AG10803 (cell line): ENCODE results near the gene CACHD1.

Experiments used
- DNase-seq: peaks from one replicate; pipeline ENCODE4 v3.0.0; 2010; ENCODE audit warnings: low read depth
- H3K4me3 ChIP-seq: 2 replicates; pipeline ENCODE4 v1.5.1; 2011; ENCODE audit warnings: mild to moderate bottlenecking, low read length, control low read depth
- TF ChIP-seq, protein P1 (sequence below): conservative IDR thresholded peaks from 2 replicates; pipeline ENCODE4 v1.5.1; 2011; ENCODE audit warnings: mild to moderate bottlenecking, low read length, control low read depth, inconsistent platforms

The CACHD1 gene

DNA sequence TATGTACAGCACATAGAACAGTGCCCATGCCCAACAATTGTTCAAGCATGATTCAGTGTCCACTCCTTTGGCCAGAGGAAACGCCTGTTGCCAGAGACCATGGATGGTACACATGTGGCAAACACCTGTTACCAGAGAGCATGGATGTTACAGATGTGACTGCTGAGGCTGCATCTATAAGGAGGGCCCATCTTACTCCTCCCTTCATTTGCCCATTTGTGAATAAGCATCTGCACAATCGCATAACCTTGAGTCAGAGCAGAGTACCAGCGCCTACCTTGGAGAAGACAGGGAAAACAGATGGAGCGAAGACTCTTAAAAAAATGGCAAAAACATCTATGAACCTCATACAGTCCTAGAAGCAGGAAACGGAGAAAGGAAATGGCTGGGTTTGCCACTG is 36.6 kb upstream of the CACHD1 start:
- TF ChIP-seq, protein P1, sequence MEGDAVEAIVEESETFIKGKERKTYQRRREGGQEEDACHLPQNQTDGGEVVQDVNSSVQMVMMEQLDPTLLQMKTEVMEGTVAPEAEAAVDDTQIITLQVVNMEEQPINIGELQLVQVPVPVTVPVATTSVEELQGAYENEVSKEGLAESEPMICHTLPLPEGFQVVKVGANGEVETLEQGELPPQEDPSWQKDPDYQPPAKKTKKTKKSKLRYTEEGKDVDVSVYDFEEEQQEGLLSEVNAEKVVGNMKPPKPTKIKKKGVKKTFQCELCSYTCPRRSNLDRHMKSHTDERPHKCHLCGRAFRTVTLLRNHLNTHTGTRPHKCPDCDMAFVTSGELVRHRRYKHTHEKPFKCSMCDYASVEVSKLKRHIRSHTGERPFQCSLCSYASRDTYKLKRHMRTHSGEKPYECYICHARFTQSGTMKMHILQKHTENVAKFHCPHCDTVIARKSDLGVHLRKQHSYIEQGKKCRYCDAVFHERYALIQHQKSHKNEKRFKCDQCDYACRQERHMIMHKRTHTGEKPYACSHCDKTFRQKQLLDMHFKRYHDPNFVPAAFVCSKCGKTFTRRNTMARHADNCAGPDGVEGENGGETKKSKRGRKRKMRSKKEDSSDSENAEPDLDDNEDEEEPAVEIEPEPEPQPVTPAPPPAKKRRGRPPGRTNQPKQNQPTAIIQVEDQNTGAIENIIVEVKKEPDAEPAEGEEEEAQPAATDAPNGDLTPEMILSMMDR, result no peak
- no peak for DNase-seq
- no peak overlapping the region for H3K4me3 ChIP-seq

DNA sequence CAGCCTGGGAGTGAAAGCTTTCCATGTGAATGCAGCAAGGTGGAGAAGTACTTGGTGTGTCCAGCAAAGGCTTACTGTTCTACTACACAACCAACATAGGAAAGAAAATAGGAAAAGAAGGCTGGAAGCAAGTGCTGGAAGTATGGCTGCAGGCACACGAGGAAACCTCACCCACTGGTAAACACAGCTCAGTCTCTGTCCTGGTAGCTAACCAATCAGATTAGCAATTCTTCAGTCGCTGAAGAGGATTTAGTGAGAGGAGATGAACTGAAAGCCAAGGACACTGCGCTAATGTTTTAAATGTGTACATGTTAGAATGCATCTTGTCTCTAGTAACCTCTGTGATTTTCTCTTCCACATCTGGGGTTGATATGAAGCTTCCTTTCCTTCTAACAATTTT is 36.2 kb upstream of the CACHD1 start:
- H3K4me3 ChIP-seq, result no peak overlapping the region
- no peak for DNase-seq
- TF ChIP-seq, protein P1, result no peak

DNA sequence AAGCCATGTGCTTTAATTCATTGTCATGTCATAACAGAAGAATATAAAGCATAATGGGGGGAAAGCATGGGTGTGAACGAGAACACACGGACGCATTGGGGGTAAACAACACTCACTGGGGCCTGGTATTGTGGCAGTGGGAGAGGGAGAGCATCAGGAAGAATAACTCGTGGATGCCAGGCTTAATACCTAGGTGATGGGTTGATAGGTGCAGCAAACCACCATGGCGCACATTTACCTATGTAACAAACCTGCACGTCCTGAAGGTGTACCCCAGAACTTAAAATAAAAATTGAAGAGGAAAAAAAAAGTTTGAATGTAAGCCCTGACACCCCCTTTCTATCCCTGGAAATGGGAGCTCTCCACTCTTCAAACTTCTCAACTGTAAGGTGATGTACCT is 34.9 kb upstream of the CACHD1 start:
- no peak for DNase-seq
- TF ChIP-seq, protein P1, result no peak
- no peak overlapping the region for H3K4me3 ChIP-seq

DNA sequence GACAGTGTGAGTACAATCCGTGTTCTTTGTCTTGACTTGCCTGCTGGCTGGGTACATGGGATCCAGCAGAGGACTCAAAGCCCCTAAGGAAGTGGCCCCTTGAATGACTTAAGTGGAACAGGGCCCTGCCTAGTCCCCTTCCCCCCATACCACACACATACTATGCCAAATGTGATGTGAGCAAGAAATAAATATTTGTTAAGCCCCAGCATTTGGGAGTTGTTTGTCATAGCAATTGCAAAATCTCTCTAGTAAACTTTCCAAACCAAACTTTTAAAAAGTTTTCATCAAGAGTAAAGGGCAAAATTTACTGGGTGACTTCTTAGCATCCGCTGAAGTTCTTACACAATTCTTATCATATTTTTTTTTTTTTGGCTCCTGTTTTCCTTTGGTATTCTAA is 32.5 kb upstream of the CACHD1 start:
- DNase-seq, result peak; percentile 8
- H3K4me3 ChIP-seq, result no peak overlapping the region
- TF ChIP-seq, protein P1, result no peak

DNA sequence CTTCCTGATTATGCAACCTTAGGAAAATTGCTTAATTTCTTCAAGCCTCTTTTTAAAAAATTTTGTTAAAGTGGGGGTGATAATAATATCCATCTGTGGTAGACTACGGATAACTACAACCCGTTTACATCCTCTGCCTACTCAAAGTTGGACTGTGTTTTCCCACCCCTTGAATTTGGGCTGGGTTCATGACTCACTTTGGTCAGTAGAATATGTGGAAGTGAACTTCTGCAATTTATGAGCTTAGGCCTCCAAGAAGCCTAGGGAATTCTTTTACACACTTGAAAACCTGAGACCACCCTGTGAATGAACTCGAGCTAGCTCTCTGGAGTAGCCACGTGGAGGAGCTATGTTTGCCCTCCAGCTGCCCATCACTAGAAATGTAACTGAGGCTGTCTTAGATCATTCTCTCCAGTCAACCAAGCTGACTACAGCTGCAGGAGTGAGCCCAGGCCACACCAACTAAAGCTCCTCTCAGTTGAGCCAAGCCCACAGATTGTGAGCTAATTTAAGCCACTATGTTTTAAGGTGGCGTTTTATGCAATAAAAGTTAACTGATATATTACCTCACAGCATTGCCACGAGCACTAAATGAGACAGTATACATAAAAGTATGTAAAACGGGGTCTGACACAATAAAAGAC is 29.6 kb upstream of the CACHD1 start:
- no peak overlapping the region for H3K4me3 ChIP-seq
- peak; percentile 4 for DNase-seq
- TF ChIP-seq, protein P1, result no peak

DNA sequence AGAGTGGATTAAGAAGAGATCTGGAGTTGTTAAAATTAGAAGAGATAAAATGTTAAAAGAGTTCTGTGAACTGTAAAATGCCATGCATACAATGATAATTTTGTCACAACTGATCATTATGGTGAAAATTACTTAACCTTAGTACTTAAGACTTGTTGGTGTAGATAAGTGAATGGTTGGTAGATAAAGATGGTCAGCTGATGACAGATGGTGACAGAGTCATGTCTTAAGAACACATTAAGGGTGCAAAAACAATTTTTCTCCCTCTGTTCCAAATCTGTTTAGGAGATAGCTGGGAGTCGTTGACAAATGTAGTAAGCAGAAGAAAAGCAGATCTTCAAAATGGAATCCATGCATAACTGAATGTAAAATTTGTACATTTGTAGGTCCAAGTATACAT is 18.5 kb upstream of the CACHD1 start:
- TF ChIP-seq, protein P1, result no peak
- H3K4me3 ChIP-seq, result no peak overlapping the region
- DNase-seq, result no peak

DNA sequence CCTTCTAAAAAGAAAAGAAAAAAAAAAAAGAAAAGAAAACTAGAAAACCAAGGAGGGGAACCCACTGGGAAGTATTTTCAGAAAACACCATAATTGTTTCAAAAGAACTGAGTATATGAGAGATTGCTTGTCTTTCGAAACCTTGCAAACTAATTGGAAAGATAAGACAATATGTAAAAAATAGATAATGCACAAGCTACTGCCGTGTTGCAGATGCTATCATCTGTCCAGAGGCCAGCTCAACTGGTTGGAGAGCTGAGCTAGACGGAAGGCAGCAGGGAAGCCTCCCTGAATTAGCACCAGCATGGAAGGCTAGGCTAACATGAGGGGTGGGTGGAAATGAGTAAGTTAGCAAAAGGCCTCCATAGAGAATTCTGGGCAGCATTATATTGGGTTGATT is 16.2 kb upstream of the CACHD1 start:
- no peak for DNase-seq
- TF ChIP-seq, protein P1, result no peak
- no peak overlapping the region for H3K4me3 ChIP-seq
